Measurements from ENCODE around the gene TRIM72. TPM values are rescaled to one million over a fixed set of nuclear protein-coding genes. Genes with fewer than 3 reads are reported as not detected.
A peak's percentile ranks its signal among the peaks of the same experiment; 100 is the strongest.
"Not testable (repeated sequence)": the region's sequence is repeated elsewhere in the genome, so short reads cannot be mapped to it uniquely, and the experiment has no call there.

The TRIM72 gene, protein sequence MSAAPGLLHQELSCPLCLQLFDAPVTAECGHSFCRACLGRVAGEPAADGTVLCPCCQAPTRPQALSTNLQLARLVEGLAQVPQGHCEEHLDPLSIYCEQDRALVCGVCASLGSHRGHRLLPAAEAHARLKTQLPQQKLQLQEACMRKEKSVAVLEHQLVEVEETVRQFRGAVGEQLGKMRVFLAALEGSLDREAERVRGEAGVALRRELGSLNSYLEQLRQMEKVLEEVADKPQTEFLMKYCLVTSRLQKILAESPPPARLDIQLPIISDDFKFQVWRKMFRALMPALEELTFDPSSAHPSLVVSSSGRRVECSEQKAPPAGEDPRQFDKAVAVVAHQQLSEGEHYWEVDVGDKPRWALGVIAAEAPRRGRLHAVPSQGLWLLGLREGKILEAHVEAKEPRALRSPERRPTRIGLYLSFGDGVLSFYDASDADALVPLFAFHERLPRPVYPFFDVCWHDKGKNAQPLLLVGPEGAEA
- total RNA-seq (ENCODE audit: low replicate concordance), result 0.07 TPM in 1 of 2 replicates, not detected in the other

DNA sequence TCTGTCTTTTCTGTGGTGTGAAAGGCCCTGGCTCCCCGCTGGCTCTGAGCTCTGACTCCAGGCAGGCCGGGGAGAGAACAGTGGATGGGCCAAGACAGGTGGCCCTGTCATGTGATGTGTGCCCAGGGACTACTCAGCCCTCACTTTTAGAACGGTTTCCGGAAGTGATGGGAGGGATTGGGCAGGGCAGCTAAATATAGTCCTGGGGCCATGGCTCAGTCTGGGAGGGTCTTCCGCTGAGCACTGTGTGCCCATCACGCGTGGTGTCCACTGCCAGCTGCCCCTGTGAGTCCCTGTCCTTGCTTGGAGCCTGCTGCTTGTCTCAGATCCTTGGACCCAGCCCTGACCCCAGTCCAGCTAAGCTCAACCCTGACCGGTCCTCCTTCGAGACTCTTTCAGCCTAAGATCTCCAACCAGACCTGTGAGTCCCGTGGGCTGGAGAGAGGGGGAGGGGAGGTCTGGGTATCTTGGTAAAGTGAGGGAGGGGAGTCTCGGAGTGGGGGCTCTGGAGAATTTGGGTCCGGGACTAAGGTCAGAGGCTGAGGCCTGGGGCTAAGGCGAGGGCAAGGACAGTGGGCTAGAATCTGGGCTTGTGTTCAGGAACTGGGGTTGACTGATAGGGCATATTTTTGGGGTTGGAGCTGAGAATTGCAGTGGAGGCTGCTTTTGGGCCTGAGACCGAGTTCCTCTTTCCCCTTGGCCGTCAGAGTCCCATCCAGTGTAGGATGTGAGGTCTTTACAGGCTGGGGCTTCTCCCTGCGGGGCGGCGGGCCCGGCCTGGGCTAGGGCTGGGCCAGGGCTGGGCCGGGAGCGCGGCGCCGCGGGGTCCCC is at the start of gene TRIM72:
Gene TRIM72 (plus strand): TSS at position 243 of the 831 bp plus-strand sequence. CDS start 620 bp downstream, outside the sequence.
- Histone ChIP-seq H3K27ac (no peak within 1 kb of the TSS), H3K9ac (no peak within 1 kb of the TSS), H3K4me1 (peaks cover 23% of the 10 kb centered on the region), H3F3A (ENCODE audit: low read depth) (peaks cover 9% of the 10 kb centered on the region), H3K36me3 (no peaks in the 10 kb centered on the region), H2AFZ (replicated peaks) (peak within 1 kb of the TSS; percentile 96), H3K9me3 (ENCODE audit: low read depth) (no peaks in the 10 kb centered on the region), H3K27me3 (peaks cover 77% of the 10 kb centered on the region), H4K20me1 (ENCODE audit: low read depth) (peaks cover 16% of the 10 kb centered on the region), H3K4me3 (peak within 1 kb of the TSS; percentile 51), H3K4me2 (peak within 1 kb of the TSS; percentile 87), H3K79me2 (ENCODE audit: low read depth) (no peaks in the 10 kb centered on the region)
- Mint-ChIP-seq H3K36me3 (no peaks in the 10 kb centered on the region), H3K4me3 (peak within 1 kb of the TSS; percentile 84), H3K9me3 (no peaks in the 10 kb centered on the region), H3K27me3 (ENCODE audit: insufficient read depth, low read depth) (peaks cover 62% of the 10 kb centered on the region), H3K4me1 (peaks cover 11% of the 10 kb centered on the region), H3K27ac (no peak within 1 kb of the TSS)
- DNase-seq (ENCODE audit: low spot score), result no peak
- TF ChIP-seq EZH2 (IDR thresholded peaks at IDR 0.05), result no peak
- TF ChIP-seq, protein P1, sequence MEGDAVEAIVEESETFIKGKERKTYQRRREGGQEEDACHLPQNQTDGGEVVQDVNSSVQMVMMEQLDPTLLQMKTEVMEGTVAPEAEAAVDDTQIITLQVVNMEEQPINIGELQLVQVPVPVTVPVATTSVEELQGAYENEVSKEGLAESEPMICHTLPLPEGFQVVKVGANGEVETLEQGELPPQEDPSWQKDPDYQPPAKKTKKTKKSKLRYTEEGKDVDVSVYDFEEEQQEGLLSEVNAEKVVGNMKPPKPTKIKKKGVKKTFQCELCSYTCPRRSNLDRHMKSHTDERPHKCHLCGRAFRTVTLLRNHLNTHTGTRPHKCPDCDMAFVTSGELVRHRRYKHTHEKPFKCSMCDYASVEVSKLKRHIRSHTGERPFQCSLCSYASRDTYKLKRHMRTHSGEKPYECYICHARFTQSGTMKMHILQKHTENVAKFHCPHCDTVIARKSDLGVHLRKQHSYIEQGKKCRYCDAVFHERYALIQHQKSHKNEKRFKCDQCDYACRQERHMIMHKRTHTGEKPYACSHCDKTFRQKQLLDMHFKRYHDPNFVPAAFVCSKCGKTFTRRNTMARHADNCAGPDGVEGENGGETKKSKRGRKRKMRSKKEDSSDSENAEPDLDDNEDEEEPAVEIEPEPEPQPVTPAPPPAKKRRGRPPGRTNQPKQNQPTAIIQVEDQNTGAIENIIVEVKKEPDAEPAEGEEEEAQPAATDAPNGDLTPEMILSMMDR (IDR thresholded peaks at IDR 0.05), result no peak
- TF ChIP-seq EZH2phosphoT487 (IDR thresholded peaks at IDR 0.05), result no peak

DNA sequence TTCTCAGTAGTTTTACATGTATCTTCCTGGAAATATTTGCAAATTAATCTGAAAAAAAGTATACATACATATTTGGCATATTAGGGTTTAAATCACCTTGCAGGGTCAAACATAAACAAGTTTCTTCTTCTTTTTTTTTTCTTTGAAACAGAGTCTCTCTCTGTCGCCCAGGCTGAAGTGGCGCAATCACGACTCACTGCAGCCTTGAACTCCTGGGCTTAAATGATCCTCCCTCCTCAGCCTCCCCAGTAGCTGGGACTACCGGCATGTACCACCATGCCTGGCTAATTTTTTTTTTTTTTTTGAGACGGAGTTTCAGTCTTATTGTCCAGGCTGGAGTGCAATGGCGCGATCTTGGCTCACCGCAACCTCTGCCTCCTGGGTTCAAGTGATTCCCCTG is 46.6 kb upstream of the TRIM72 start:
- H3K4me2 ChIP-seq, result no peak overlapping the region
- H3K27ac ChIP-seq, result no peak overlapping the region
- H3K27me3 ChIP-seq, result peaks cover 13% of the 10 kb centered on the region
- H3K9me3 Mint-ChIP-seq, result peaks cover 2% of the 10 kb centered on the region
- TF ChIP-seq, protein P1 (IDR thresholded peaks at IDR 0.05), result no peak
- TF ChIP-seq EZH2phosphoT487 (IDR thresholded peaks at IDR 0.05) (no peak), EZH2 (IDR thresholded peaks at IDR 0.05) (no peak)
- no peaks in the 10 kb centered on the region for H3K9me3 ChIP-seq (ENCODE audit: low read depth)
- H3K4me1 ChIP-seq, result peaks cover 6% of the 10 kb centered on the region
- no peak for DNase-seq (ENCODE audit: low spot score)
- peaks cover 5% of the 10 kb centered on the region for H3K27me3 Mint-ChIP-seq (ENCODE audit: insufficient read depth, low read depth)
- peaks cover 14% of the 10 kb centered on the region for H4K20me1 ChIP-seq (ENCODE audit: low read depth)
- no peak overlapping the region for H2AFZ ChIP-seq (replicated peaks)
- no peaks in the 10 kb centered on the region for H3K36me3 Mint-ChIP-seq
- no peaks in the 10 kb centered on the region for H3K36me3 ChIP-seq
- H3K4me3 ChIP-seq, result no peak overlapping the region
- no peak overlapping the region for H3K4me3 Mint-ChIP-seq
- no peak overlapping the region for H3K27ac Mint-ChIP-seq
- peaks cover 6% of the 10 kb centered on the region for H3F3A ChIP-seq (ENCODE audit: low read depth)
- no peak overlapping the region for H3K9ac ChIP-seq
- H3K4me1 Mint-ChIP-seq, result peaks cover 27% of the 10 kb centered on the region
- no peaks in the 10 kb centered on the region for H3K79me2 ChIP-seq (ENCODE audit: low read depth)

DNA sequence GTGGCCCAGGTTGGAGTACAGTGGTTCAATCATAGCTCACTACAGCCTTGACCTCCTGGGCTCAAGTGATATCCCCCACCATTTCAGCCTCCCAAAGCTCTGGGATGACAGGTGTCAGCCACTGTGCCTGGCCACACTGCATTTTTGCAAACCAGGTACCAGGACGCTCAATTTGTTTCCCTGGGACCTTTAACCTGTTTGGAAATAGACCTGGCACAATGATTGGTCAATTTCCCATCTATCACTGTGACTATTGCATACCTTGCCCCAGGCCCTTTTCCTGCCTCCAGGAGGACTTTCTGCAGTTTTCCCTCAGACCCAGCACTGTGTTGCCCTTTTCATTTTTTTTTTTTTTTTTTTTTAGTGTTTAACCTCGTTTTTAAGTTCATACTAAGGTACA is 45.1 kb upstream of the TRIM72 start:
- Histone ChIP-seq H3K9me3 (ENCODE audit: low read depth) (no peaks in the 10 kb centered on the region), H3K9ac (no peak overlapping the region), H3K4me3 (no peak overlapping the region), H3K27me3 (peaks cover 13% of the 10 kb centered on the region), H3K27ac (no peak overlapping the region), H3K36me3 (no peaks in the 10 kb centered on the region), H3K4me1 (peaks cover 6% of the 10 kb centered on the region), H3K79me2 (ENCODE audit: low read depth) (no peaks in the 10 kb centered on the region), H3F3A (ENCODE audit: low read depth) (peaks cover 6% of the 10 kb centered on the region), H3K4me2 (no peak overlapping the region), H4K20me1 (ENCODE audit: low read depth) (peaks cover 14% of the 10 kb centered on the region), H2AFZ (replicated peaks) (no peak overlapping the region)
- peaks cover 33% of the 10 kb centered on the region for H3K4me1 Mint-ChIP-seq
- H3K36me3 Mint-ChIP-seq, result no peaks in the 10 kb centered on the region
- H3K9me3 Mint-ChIP-seq, result peaks cover 2% of the 10 kb centered on the region
- DNase-seq (ENCODE audit: low spot score), result no peak
- peaks cover 5% of the 10 kb centered on the region for H3K27me3 Mint-ChIP-seq (ENCODE audit: insufficient read depth, low read depth)
- TF ChIP-seq EZH2phosphoT487 (IDR thresholded peaks at IDR 0.05) (no peak), EZH2 (IDR thresholded peaks at IDR 0.05) (no peak)
- TF ChIP-seq, protein P1 (IDR thresholded peaks at IDR 0.05), result no peak
- H3K27ac Mint-ChIP-seq, result peak overlapping the region; percentile 53
- no peak overlapping the region for H3K4me3 Mint-ChIP-seq

DNA sequence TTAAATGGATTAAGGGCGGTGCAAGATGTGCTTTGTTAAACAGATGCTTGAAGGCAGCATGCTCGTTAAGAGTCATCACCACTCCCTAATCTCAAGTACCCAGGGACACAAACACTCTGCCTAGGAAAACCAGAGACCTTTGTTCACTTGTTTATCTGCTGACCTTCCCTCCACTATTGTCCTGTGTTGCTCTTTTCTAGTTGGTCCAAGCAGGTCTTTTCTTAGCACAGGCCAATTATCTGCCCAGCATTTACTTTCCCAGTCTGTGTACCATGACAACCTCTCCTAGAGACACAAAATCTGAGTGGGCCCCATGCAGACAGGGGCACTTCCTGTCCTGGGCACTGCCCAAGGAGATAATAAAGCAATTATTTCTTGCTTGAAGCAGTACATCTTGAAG is 43.9 kb upstream of the TRIM72 start:
- peaks cover 14% of the 10 kb centered on the region for H4K20me1 ChIP-seq (ENCODE audit: low read depth)
- H3K36me3 Mint-ChIP-seq; H3K9me3 Mint-ChIP-seq; H3K9ac ChIP-seq; H3K36me3 ChIP-seq; H3K9me3 ChIP-seq (ENCODE audit: low read depth); H2AFZ ChIP-seq (replicated peaks); H3K27ac ChIP-seq; H3K4me3 ChIP-seq; H3K4me1 ChIP-seq; H3K27me3 Mint-ChIP-seq (ENCODE audit: insufficient read depth, low read depth); H3K79me2 ChIP-seq (ENCODE audit: low read depth); H3F3A ChIP-seq (ENCODE audit: low read depth): not testable (repeated sequence)
- peaks cover 35% of the 10 kb centered on the region for H3K4me1 Mint-ChIP-seq
- peak overlapping the region; percentile 95 for H3K27ac Mint-ChIP-seq
- peak overlapping the region; percentile 54 for H3K4me2 ChIP-seq
- H3K4me3 Mint-ChIP-seq, result peak overlapping the region; percentile 52
- peaks cover 13% of the 10 kb centered on the region for H3K27me3 ChIP-seq
- DNase-seq (ENCODE audit: low spot score), result peak; percentile 52
